HG03432 (cell line): ENCODE measurements around the gene TBCCD1.
"Not testable (repeated sequence)": the region's sequence is repeated elsewhere in the genome, so short reads cannot be mapped to it uniquely, and the experiment has no call there.

Experiments used
- ATAC-seq: cut with Tn5 transposase; IDR thresholded peaks from one replicate; pipeline ENCODE4 v1.9.1; 2021; ENCODE audit warnings: mild to moderate bottlenecking, moderate library complexity; ENCODE audit not compliant: unreplicated experiment

Gene TBCCD1

GRCh38 chr3:186498022-186498421 is 69.1 kb downstream of the TBCCD1 start:
- not testable (repeated sequence) for ATAC-seq

DNA sequence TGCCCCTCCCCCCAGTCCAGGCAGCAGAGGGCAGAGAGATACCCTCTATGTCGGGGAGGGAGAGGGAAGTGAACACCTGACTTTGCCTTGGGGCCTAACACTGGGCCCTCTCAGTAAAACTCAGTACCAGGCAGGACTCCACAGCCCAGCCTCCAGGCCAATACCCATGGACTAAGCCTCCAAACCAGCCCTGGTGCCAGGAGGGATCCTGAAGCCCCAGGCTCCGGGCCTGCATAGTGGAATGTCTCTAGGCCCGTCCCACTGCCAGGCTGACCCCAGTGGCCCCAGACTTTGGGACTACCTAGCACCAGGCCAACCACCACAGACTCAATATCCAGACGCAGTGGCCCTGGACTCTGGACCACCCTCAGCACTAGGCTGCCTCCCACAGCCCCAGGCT is 69.5 kb downstream of the TBCCD1 start:
- no peak for ATAC-seq

- no peak for ATAC-seq
Measured at GRCh38 chr3:186496635-186497034, 70.5 kb downstream of the TBCCD1 start.
